ENCODE measurements around the gene ELMO1. TPM values are rescaled to one million over a fixed set of nuclear protein-coding genes. Genes with fewer than 3 reads are reported as not detected.

The ELMO1 gene
- total and polyA plus RNA-seq, 2 experiments from 2014 or later: 6.5 to 24.9 TPM

DNA sequence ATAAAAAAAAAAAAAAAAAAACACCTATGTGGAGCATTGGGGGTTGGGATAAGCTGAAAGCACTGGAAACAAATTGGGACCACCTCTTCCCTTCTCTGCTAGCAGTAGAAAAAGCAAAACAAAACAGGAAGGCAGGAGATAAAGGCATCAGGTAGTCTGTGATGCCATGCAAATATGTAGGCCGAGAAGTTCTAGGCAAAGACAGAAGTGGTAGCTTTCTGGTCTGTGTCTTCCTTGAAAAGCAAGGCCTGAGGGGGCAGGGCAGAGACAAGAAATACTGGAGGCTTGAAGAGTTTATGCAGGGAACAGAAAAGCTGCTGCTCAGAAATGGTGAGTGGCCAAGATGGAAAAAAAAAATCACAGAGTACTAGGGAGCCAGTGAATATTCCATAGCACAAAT, 111.1 kb downstream of the ELMO1 start (continued):
- TF ChIP-seq, protein P1, sequence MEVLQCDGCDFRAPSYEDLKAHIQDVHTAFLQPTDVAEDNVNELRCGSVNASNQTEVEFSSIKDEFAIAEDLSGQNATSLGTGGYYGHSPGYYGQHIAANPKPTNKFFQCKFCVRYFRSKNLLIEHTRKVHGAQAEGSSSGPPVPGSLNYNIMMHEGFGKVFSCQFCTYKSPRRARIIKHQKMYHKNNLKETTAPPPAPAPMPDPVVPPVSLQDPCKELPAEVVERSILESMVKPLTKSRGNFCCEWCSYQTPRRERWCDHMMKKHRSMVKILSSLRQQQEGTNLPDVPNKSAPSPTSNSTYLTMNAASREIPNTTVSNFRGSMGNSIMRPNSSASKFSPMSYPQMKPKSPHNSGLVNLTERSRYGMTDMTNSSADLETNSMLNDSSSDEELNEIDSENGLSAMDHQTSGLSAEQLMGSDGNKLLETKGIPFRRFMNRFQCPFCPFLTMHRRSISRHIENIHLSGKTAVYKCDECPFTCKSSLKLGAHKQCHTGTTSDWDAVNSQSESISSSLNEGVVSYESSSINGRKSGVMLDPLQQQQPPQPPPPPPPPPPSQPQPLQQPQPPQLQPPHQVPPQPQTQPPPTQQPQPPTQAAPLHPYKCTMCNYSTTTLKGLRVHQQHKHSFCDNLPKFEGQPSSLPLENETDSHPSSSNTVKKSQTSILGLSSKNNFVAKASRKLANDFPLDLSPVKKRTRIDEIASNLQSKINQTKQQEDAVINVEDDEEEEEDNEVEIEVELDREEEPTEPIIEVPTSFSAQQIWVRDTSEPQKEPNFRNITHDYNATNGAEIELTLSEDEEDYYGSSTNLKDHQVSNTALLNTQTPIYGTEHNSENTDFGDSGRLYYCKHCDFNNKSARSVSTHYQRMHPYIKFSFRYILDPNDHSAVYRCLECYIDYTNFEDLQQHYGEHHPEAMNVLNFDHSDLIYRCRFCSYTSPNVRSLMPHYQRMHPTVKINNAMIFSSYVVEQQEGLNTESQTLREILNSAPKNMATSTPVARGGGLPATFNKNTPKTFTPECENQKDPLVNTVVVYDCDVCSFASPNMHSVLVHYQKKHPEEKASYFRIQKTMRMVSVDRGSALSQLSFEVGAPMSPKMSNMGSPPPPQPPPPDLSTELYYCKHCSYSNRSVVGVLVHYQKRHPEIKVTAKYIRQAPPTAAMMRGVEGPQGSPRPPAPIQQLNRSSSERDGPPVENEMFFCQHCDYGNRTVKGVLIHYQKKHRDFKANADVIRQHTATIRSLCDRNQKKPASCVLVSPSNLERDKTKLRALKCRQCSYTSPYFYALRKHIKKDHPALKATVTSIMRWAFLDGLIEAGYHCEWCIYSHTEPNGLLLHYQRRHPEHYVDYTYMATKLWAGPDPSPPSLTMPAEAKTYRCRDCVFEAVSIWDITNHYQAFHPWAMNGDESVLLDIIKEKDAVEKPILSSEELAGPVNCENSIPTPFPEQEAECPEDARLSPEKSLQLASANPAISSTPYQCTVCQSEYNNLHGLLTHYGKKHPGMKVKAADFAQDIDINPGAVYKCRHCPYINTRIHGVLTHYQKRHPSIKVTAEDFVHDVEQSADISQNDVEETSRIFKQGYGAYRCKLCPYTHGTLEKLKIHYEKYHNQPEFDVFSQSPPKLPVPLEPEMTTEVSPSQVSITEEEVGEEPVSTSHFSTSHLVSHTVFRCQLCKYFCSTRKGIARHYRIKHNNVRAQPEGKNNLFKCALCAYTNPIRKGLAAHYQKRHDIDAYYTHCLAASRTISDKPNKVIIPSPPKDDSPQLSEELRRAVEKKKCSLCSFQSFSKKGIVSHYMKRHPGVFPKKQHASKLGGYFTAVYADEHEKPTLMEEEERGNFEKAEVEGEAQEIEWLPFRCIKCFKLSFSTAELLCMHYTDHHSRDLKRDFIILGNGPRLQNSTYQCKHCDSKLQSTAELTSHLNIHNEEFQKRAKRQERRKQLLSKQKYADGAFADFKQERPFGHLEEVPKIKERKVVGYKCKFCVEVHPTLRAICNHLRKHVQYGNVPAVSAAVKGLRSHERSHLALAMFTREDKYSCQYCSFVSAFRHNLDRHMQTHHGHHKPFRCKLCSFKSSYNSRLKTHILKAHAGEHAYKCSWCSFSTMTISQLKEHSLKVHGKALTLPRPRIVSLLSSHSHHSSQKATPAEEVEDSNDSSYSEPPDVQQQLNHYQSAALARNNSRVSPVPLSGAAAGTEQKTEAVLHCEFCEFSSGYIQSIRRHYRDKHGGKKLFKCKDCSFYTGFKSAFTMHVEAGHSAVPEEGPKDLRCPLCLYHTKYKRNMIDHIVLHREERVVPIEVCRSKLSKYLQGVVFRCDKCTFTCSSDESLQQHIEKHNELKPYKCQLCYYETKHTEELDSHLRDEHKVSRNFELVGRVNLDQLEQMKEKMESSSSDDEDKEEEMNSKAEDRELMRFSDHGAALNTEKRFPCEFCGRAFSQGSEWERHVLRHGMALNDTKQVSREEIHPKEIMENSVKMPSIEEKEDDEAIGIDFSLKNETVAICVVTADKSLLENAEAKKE (CRISPR knock-in tag; IDR thresholded peaks at IDR 0.05): no peak

- Mint-ChIP-seq H3K9me3 (peaks cover 3% of the 10 kb centered on the region; the same call in 1 of the 3 replicates), H3K36me3 (ENCODE audit: low read depth) (peaks cover 16% of the 10 kb centered on the region), H3K27me3 (ENCODE audit: insufficient read depth, low read depth, poor library complexity) (no peaks in the 10 kb centered on the region), H3K4me1 (peaks cover 6% of the 10 kb centered on the region), H3K4me3 (no peak overlapping the region), H3K27ac (no peak overlapping the region)
- ATAC-seq (no peak), DNase-seq (ENCODE audit: low spot score) (no peak)
- no peak overlapping the region for H3K27ac ChIP-seq (ENCODE audit: low read depth)
- H3K4me2 ChIP-seq: no peak overlapping the region
- no peak overlapping the region for H2AFZ ChIP-seq
- H4K20me1 ChIP-seq (replicated peaks; ENCODE audit: insufficient read depth): no peaks in the 10 kb centered on the region; the same call in 1 of the 2 replicates
- no peaks in the 10 kb centered on the region for H3K4me1 ChIP-seq (ENCODE audit: insufficient read depth)
- no peaks in the 10 kb centered on the region for H3K36me3 ChIP-seq (ENCODE audit: insufficient read depth)
- no peak overlapping the region for H3K4me3 ChIP-seq
- no peaks in the 10 kb centered on the region for H3F3A ChIP-seq (replicated peaks; ENCODE audit: low read depth)
- no peaks in the 10 kb centered on the region for H3K9me2 ChIP-seq (ENCODE audit: insufficient read depth)
- TF ChIP-seq STAT1 (IDR thresholded peaks at IDR 0.05; ENCODE audit: unreplicated experiment) (no peak), JUNB (IDR thresholded peaks at IDR 0.05; ENCODE audit: unreplicated experiment) (no peak), ZNF114 (CRISPR knock-in tag; IDR thresholded peaks at IDR 0.05) (no peak), ZNF331 (CRISPR knock-in tag; IDR thresholded peaks at IDR 0.05; ENCODE audit: low read depth) (no peak), CREB1 (CRISPR knock-in tag; IDR thresholded peaks at IDR 0.05; ENCODE audit: low read depth) (no peak)
- H3K27me3 ChIP-seq (ENCODE audit: insufficient read depth): no peaks in the 10 kb centered on the region
- H3K79me2 ChIP-seq (replicated peaks; ENCODE audit: insufficient read depth): no peaks in the 10 kb centered on the region
These were observed 112.4 kb downstream of the ELMO1 start for GRCh38 chr7:37336259-37336658.

All from GM23338 (cell line).